Measurements from ENCODE around the gene INHBC. TPM values are rescaled to one million over a fixed set of nuclear protein-coding genes. Genes with fewer than 3 reads are reported as not detected.
A peak's percentile ranks its signal among the peaks of the same experiment; 100 is the strongest.

The INHBC gene
- total RNA-seq, 3 donors from 2014 or later = not detected

GRCh38 chr12:57462912-57463253 is 28.3 kb downstream of the INHBC start:
- Histone ChIP-seq H3K27ac (peak overlapping the region; percentile 72 to 85), H3K4me3 (peak overlapping the region in 2 of 3 donors; percentile 68 to 77)
- intact Hi-C loops (cut with DNase I; ENCODE audit: low total_unique reads) = no loop called here

GRCh38 chr12:57464569-57464968 is 30.0 kb downstream of the INHBC start:
- intact Hi-C loops (cut with DNase I; ENCODE audit: low total_unique reads) = no loop called here
- Histone ChIP-seq H3K9me3 (no peaks in the 10 kb centered on the region), H3K27me3 (no peaks in the 10 kb centered on the region), H3K4me3 (no peak overlapping the region), H3K27ac (no peak overlapping the region), H3K36me3 (no peaks in the 10 kb centered on the region), H3K4me1 (peaks cover 8 to 16% of the 10 kb centered on the region in 2 donors)
- TF ChIP-seq CTCF (IDR thresholded peaks at IDR 0.05) (no peak), POLR2A (IDR thresholded peaks at IDR 0.05) (no peak), POLR2AphosphoS5 (IDR thresholded peaks at IDR 0.05) (no peak)
- no peak for DNase-seq (ENCODE audit: low spot score in 2 of 2)

More at GRCh38 chr12:57462912-57463253, 28.3 kb downstream of the INHBC start:
- DNase-seq (ENCODE audit: low spot score in 2 of 2) = no peak
- Histone ChIP-seq H3K9me3 (no peaks in the 10 kb centered on the region), H3K4me1 (peaks cover 8 to 16% of the 10 kb centered on the region in 2 donors), H3K27me3 (no peaks in the 10 kb centered on the region), H3K36me3 (no peaks in the 10 kb centered on the region)
- TF ChIP-seq POLR2A (IDR thresholded peaks at IDR 0.05) (no peak), CTCF (IDR thresholded peaks at IDR 0.05) (no peak)

- no peaks in the 10 kb centered on the region for H3K36me3 ChIP-seq
- intact Hi-C loops (cut with DNase I; ENCODE audit: low total_unique reads) = no loop called here
- no peaks in the 10 kb centered on the region for H3K27me3 ChIP-seq
- no peak overlapping the region for H3K27ac ChIP-seq
- H3K4me3 ChIP-seq = no peak overlapping the region
- no peak for TF ChIP-seq POLR2A (IDR thresholded peaks at IDR 0.05)
- TF ChIP-seq CTCF (IDR thresholded peaks at IDR 0.05) = no peak
- no peak for TF ChIP-seq POLR2AphosphoS5 (IDR thresholded peaks at IDR 0.05)
- no peak for DNase-seq (ENCODE audit: low spot score in 2 of 2)
- H3K4me1 ChIP-seq = peaks cover 8 to 12% of the 10 kb centered on the region in 2 donors
- H3K9me3 ChIP-seq = no peaks in the 10 kb centered on the region
These were observed 30.6 kb downstream of the INHBC start for GRCh38 chr12:57465030-57465746.

GRCh38 chr12:57465747-57466505 is 31.3 kb downstream of the INHBC start:
- no peak overlapping the region for H3K4me3 ChIP-seq
- H3K27me3 ChIP-seq = no peaks in the 10 kb centered on the region
- peaks cover 5 to 6% of the 10 kb centered on the region in 2 donors for H3K4me1 ChIP-seq
- H3K9me3 ChIP-seq = no peaks in the 10 kb centered on the region
- H3K27ac ChIP-seq = no peak overlapping the region
- intact Hi-C loops (cut with DNase I; ENCODE audit: low total_unique reads) = no loop called here
- no peaks in the 10 kb centered on the region for H3K36me3 ChIP-seq
- DNase-seq (ENCODE audit: low spot score in 2 of 2) = no peak
- TF ChIP-seq POLR2A (IDR thresholded peaks at IDR 0.05) = no peak
- TF ChIP-seq CTCF (IDR thresholded peaks at IDR 0.05) = no peak
- no peak for TF ChIP-seq POLR2AphosphoS5 (IDR thresholded peaks at IDR 0.05)

GRCh38 chr12:57467212-57467874 is 32.8 kb downstream of the INHBC start:
- Histone ChIP-seq H3K4me3 (no peak overlapping the region), H3K9me3 (no peaks in the 10 kb centered on the region), H3K27ac (no peak overlapping the region), H3K4me1 (no peaks in the 10 kb centered on the region), H3K36me3 (no peaks in the 10 kb centered on the region), H3K27me3 (no peaks in the 10 kb centered on the region)
- no peak for TF ChIP-seq POLR2A (IDR thresholded peaks at IDR 0.05)
- TF ChIP-seq CTCF (IDR thresholded peaks at IDR 0.05) = no peak
- no peak for TF ChIP-seq POLR2AphosphoS5 (IDR thresholded peaks at IDR 0.05)
- intact Hi-C loops (cut with DNase I; ENCODE audit: low total_unique reads) = no loop called here
- DNase-seq (ENCODE audit: low spot score in 2 of 2) = no peak

Data from breast epithelium (tissue), 4 donors.